IPS-20b (cell line): ENCODE results near the gene TM4SF5.

Experiments
- H3K27ac ChIP-seq: one replicate; pipeline ENCODE4 v1.5.1; 2013; ENCODE audit warnings: low read length
- H3K27me3 ChIP-seq: 2 replicates; pipeline ENCODE4 v1.6.1; 2013; ENCODE audit warnings: mild to moderate bottlenecking, low read length, inconsistent platforms; ENCODE audit not compliant: insufficient read depth
- H3K36me3 ChIP-seq: 2 replicates; pipeline ENCODE4 v1.6.1; 2013; ENCODE audit warnings: low read depth, mild to moderate bottlenecking, inconsistent platforms, low read length, moderate library complexity; ENCODE audit not compliant: insufficient read depth
- H3K4me1 ChIP-seq: 2 replicates; pipeline ENCODE4 v1.6.1; 2013; ENCODE audit warnings: mild to moderate bottlenecking, control low read depth, inconsistent platforms, low read length, moderate library complexity; ENCODE audit not compliant: insufficient read depth
- H3K4me3 ChIP-seq: 2 replicates; pipeline ENCODE4 v1.5.1; 2013; ENCODE audit warnings: mild to moderate bottlenecking, low read length, inconsistent platforms
- H3K9ac ChIP-seq: 2 replicates; pipeline ENCODE4 v1.6.1; 2013; ENCODE audit warnings: low read depth, mild to moderate bottlenecking, inconsistent platforms, low read length, moderate library complexity
- H3K9me3 ChIP-seq: 2 replicates; pipeline ENCODE4 v1.6.1; 2013; ENCODE audit warnings: mild to moderate bottlenecking, low read depth, low read length, inconsistent platforms; ENCODE audit not compliant: insufficient read depth

Gene TM4SF5

DNA sequence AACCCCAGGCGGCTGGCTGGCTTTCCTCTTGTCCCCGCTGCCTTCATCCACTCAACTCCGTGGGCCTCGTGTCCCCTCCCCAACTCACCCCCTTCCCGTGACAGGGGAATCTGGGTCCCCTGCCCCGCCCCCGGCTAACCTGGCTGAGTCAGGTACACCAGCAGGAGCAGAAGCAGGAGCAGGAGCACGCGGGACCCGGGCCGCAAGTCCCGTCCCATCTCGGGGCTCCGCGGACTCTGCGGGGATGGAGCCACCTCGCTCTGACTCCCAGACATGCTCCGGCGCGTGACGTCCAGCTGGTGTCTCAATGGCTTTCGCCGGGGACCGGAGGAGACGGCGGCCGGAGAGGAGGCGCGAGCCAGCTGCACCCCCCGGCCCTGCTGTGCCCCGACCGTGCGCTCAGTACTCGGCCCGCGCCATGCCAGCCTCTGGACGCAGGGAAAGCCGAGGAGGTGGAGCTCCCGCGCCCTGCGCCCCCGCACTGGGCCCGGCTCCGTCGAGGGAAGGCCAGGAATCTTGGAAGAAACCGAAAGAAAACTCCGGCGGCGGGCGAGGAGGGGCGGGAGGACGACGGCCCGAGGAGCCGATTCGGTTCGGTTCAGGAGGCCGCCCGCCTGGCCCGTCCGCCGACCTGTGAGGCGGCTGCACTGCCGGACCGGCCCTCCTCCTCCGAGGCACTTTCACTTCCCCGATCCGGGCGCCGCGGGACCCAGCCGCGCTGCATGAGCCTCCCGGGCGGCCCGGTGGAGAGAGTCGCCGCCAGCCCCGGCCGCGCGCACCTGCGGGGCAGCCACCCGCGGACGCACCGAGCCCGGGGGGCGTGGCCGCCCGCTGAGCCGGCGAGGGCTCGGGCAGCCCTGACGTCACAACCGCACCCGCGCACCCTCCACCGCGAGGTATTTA is 32.3 kb upstream of the TM4SF5 start, which contains the start of the genes CXCL16 and ZMYND15:
Gene CXCL16 (minus strand): TSS at position 807 of the 903 bp plus-strand sequence. CDS start 589 bp downstream, at position 218.
Gene ZMYND15 (plus strand): TSS at position 712 of the 903 bp plus-strand sequence. CDS start 716 bp downstream, outside the sequence.
- Histone ChIP-seq H3K36me3 (no peaks in the 10 kb centered on the region), H3K9me3 (no peaks in the 10 kb centered on the region), H3K4me1 (peaks cover 4% of the 10 kb centered on the region; the same call in 1 of the 2 replicates), H3K27me3 (peaks cover 87% of the 10 kb centered on the region), H3K9ac (no peak within 1 kb of the TSS), H3K4me3 (peak within 1 kb of the TSS; percentile 65), H3K27ac (no peak within 1 kb of the TSS)

DNA sequence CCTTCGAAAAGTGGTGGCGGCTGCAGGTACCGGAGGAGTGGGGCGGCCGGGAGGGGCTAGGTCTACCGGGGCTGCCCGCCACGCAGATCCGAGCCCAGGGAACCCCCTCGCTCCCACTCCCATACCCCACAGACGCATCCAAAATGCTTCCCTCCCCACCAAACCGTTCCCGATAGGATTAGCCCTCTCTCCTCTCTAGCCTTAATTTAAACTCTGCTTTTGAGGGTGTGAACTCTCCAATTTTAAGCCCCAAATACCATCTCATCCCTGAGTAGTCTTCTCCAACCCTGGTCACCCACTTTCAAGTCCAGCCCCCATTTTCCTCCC is 31.7 kb upstream of the TM4SF5 start:
- Histone ChIP-seq H3K9ac (no peak overlapping the region), H3K36me3 (no peaks in the 10 kb centered on the region), H3K4me1 (peaks cover 4% of the 10 kb centered on the region; the same call in 1 of the 2 replicates), H3K27me3 (peaks cover 93% of the 10 kb centered on the region), H3K4me3 (peak overlapping the region; percentile 65; the same call in 1 of the 2 replicates), H3K9me3 (no peaks in the 10 kb centered on the region), H3K27ac (no peak overlapping the region)

DNA sequence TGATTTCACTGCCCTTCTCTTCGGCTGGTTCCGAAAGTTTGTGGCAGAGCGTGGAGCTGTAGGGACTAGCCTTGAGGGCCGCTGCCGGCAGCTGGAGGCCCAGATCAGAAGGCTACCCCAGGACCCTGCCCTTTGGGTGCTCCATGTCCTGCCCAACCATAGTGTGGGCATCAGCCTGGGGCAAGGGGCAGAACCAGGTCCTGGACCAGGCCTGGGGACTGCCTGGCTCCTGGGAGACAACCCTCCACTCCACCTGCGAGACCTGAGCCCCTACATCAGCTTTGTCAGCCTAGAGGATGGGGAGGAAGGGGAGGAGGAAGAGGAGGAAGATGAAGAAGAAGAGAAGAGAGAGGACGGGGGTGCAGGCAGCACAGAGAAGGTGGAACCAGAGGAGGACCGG is 31.1 kb upstream of the TM4SF5 start:
- no peaks in the 10 kb centered on the region for H3K9me3 ChIP-seq
- peaks cover 4% of the 10 kb centered on the region; the same call in 1 of the 2 replicates for H3K4me1 ChIP-seq
- no peak overlapping the region for H3K9ac ChIP-seq
- no peaks in the 10 kb centered on the region for H3K36me3 ChIP-seq
- no peak overlapping the region for H3K27ac ChIP-seq
- H3K4me3 ChIP-seq = no peak overlapping the region
- peaks cover 98% of the 10 kb centered on the region for H3K27me3 ChIP-seq

DNA sequence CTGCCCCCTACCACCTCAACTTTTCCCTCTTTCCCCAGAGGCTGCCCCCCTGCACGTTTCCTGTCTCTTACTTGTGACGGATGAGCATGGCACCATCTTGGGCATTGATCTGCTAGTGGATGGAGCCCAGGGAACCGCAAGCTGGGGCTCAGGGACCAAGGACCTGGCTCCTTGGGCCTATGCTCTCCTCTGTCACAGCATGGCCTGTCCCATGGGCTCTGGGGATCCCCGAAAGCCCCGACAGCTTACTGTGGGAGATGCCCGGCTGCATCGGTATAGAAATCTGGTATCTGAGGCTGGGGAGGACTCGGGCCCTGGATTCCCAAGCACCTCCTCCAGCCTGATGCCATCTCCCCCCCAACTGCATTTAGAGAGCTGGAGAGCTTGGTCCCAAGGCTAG is 30.1 kb upstream of the TM4SF5 start:
- Histone ChIP-seq H3K27me3 (peaks cover 93% of the 10 kb centered on the region), H3K4me3 (no peak overlapping the region), H3K27ac (no peak overlapping the region), H3K36me3 (no peaks in the 10 kb centered on the region), H3K9me3 (no peaks in the 10 kb centered on the region), H3K9ac (no peak overlapping the region), H3K4me1 (peaks cover 4% of the 10 kb centered on the region; the same call in 1 of the 2 replicates)

DNA sequence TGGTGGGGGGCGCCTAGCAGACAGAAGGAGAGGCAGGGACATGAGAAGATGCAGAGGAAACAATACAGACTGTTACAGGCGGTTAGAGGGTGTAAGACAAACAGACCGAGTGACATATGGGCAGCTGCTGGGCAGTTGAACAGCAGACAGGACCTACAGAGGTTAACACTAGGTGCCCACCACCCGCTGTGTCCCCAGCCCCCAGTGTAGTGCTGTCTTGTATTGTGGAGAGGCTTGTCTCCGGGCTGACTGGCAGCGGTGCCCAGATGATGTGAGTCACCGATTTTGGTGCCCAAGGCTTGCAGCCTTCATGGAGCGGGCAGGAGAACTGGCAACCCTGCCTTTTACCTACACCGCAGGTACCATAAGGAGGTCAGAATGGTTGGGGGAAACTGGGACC is 29.6 kb upstream of the TM4SF5 start:
- H3K27me3 ChIP-seq = peaks cover 88% of the 10 kb centered on the region

DNA sequence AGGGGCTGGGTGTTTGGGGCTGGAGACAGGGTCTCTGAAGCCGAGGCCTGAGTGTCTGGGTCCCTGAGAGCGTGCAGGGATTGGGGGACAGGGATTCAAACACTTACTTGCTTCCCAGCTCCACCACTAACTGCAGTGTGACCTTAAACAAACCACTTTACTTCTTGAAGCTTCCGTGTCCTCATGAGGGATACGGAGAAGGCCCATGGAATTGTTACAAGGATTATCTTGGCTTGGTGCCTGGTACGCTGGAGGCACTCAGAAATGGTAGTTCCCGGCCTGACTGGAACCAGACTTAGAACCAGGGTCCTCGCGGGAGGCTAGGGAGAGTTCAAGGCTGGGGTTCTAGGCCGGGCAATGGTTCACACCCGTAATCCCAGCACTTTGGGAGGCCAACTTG is 29.1 kb upstream of the TM4SF5 start:
- Histone ChIP-seq H3K4me3 (no peak overlapping the region), H3K36me3 (no peaks in the 10 kb centered on the region), H3K9ac (no peak overlapping the region), H3K9me3 (no peaks in the 10 kb centered on the region), H3K4me1 (peaks cover 4% of the 10 kb centered on the region; the same call in 1 of the 2 replicates), H3K27ac (no peak overlapping the region), H3K27me3 (peaks cover 83% of the 10 kb centered on the region)

More for the DNA sequence above, 29.6 kb upstream of the TM4SF5 start:
- Histone ChIP-seq H3K9me3 (no peaks in the 10 kb centered on the region), H3K27ac (no peak overlapping the region), H3K36me3 (no peaks in the 10 kb centered on the region), H3K4me3 (no peak overlapping the region), H3K4me1 (peaks cover 4% of the 10 kb centered on the region; the same call in 1 of the 2 replicates), H3K9ac (no peak overlapping the region)

DNA sequence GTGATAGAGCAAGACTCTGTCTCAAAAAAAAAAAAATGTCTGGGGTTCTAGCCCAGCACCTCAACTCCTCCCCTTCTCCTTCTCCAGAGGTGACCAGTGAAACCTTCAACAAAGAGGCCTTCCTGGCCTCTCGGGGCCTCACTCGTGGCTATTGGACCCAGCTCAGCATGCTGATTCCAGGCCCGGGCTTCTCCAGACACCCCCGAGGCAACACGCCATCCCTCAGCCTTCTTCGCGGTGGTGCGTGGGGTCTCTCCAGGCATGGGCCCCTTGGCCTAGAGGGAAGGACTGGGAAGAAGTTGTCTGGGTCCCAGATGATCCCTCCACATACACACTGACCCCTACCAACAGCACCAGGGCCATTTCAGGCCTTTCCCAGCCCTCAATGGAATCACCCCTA is 28.5 kb upstream of the TM4SF5 start:
- Histone ChIP-seq H3K27me3 (peaks cover 77% of the 10 kb centered on the region), H3K9ac (no peak overlapping the region), H3K9me3 (no peaks in the 10 kb centered on the region), H3K36me3 (no peaks in the 10 kb centered on the region), H3K4me1 (peaks cover 1% of the 10 kb centered on the region; the same call in 1 of the 2 replicates), H3K27ac (no peak overlapping the region), H3K4me3 (no peak overlapping the region)

DNA sequence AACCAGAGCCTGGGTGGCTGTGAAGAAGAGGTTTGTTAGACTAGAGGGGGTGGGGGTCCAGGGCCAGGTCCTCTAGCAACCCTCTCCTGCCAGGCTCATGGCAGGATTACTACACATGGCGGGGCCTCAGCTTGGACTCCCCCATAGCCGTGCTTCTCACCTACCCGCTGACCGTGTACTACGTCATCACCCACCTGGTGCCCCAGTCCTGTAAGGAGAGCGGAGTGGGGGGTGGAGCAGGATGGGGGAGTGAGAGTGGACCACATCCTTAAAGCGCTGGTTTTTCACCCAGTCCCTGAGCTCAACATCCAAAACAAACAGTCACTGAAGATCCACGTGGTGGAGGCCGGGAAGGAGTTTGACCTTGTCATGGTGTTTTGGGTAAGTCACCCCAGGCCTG is 27.8 kb upstream of the TM4SF5 start:
- no peak overlapping the region for H3K4me3 ChIP-seq

DNA sequence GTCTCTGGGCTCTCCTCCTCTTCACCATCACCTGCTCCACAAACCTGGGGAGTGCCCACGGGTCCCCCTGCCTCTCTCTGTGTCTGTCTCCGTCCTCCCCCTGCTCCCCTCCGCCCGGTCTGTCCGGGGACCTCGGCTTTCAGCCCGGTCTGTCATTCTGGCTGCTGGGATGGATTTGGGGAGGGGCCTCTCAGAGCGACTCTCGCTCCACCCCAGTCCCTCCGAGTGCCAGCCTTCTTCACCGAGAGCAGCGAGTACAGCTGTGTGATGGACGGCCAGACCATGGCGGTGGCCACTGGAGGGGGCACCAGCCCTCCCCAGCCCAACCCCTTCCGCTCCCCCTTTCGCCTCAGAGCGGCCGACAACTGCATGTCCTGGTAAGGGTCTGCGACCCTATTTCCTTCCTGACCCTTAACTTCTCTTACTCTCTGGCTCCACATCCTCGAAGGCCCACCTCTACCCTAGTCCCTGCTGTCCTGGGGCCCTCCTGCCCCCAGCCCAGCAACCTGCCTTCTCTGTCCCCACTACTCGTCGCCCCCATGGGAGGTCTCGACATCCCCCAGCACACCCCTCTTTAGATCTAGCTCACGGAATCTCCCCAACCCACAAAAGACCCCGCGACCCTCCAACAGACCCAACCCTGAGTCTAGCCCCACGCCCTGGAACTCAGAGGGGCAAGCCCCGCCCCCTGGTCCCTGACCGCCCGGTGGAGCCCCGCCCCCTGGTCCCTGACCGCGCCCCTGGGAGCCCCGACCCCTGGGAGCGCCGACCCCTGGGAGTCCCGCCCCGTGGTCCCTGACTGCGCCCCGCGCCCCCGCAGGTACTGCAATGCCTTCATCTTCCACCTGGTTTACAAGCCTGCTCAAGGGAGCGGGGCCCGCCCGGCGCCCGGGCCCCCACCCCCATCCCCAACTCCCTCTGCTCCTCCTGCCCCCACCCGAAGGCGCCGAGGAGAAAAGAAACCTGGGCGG is 26.4 kb upstream of the TM4SF5 start:
- peak overlapping the region; percentile 58; the same call in 1 of the 2 replicates for H3K9ac ChIP-seq
- no peaks in the 10 kb centered on the region; the same call in 1 of the 2 replicates for H3K4me1 ChIP-seq
- no peak overlapping the region for H3K27ac ChIP-seq
- H3K9me3 ChIP-seq = no peaks in the 10 kb centered on the region
- H3K27me3 ChIP-seq = peaks cover 56% of the 10 kb centered on the region
- no peaks in the 10 kb centered on the region for H3K36me3 ChIP-seq
- H3K4me3 ChIP-seq = peak overlapping the region; percentile 76

More for the DNA sequence above, 27.8 kb upstream of the TM4SF5 start:
- Histone ChIP-seq H3K36me3 (no peaks in the 10 kb centered on the region), H3K9ac (no peak overlapping the region), H3K27me3 (peaks cover 70% of the 10 kb centered on the region), H3K9me3 (no peaks in the 10 kb centered on the region), H3K27ac (no peak overlapping the region), H3K4me1 (no peaks in the 10 kb centered on the region; the same call in 1 of the 2 replicates)

DNA sequence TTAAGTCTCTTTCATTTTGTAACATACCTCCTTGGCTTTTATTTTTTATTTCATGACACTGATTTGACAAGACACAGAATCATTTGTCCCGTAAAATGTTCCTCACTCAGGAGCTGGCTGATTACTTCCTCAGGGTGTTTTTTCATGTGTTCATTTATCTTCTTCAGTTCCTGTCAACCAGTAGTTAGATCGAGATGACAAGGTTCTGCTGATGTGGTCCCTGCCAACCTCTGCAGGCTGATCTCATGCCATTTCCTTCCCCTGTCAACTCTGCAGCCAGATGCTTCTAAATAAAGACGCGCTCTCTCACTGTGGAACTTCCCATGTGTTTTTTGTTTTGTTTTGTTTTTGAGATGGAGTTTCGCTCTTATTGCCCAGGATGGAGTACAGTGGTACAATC is 23.8 kb upstream of the TM4SF5 start:
- no peak overlapping the region for H3K4me3 ChIP-seq
- H3K27me3 ChIP-seq = peaks cover 30% of the 10 kb centered on the region
- no peak overlapping the region for H3K27ac ChIP-seq
- no peaks in the 10 kb centered on the region for H3K9me3 ChIP-seq
- no peaks in the 10 kb centered on the region for H3K36me3 ChIP-seq
- no peaks in the 10 kb centered on the region; the same call in 1 of the 2 replicates for H3K4me1 ChIP-seq
- no peak overlapping the region for H3K9ac ChIP-seq

DNA sequence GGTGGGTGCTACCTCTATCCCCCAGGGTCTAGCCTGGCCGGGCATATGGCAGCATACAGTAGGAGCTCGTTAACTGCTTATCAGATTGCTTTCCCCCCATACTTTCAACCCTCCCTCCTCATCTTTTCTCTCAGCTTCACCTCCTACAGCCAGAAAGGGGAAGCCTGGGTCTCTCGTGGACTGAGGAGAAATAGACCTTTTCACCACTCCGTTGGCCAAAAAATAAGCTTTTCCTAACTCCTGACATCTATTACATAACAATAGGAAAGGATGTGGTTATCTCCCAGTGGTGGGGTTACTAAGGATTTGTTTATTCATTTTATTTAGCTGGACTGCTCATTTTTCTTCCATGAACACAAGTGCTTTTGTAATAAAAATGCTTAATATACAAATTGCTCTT is 23.0 kb upstream of the TM4SF5 start:
- Histone ChIP-seq H3K9me3 (no peaks in the 10 kb centered on the region), H3K27me3 (peaks cover 23% of the 10 kb centered on the region), H3K27ac (no peak overlapping the region), H3K4me3 (no peak overlapping the region), H3K36me3 (no peaks in the 10 kb centered on the region), H3K4me1 (no peaks in the 10 kb centered on the region; the same call in 1 of the 2 replicates), H3K9ac (no peak overlapping the region)
